ENCODE results near the gene DUSP22. TPM values are rescaled to one million over a fixed set of nuclear protein-coding genes. Genes with fewer than 3 reads are reported as not detected.

Gene DUSP22
- total and polyA plus RNA-seq, 2 donors (not counting 1 experiment from before 2014, with no cell fraction given): 10.9 to 13.7 TPM

DNA sequence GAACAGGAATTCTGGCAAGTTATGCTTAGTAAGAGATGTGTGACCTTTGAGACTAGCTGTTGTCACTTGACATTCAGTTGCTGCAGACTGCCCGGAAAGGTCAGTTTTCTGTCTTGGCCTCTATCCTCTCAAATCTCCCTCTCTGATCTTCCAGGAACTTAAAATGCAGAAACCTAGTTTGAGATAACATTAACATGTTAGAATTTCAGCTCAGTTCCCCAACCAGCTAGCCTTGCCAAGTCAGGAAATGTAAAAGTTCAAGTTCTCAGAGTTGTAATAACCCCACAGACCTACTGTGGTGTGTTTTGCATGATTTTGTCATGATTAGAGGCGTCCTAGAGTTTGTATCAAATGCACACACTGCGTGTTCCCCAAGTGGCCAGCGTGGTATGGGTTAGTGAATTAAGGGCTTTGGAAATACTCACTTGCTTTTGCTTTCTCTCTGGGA is 46.6 kb downstream of the DUSP22 start:
- Histone ChIP-seq H3K9ac (ENCODE audit: insufficient read depth, low read length) (no peak overlapping the region), H2AFZ (ENCODE audit: low read length) (no peak overlapping the region), H3K79me2 (ENCODE audit: control insufficient read depth, insufficient read depth, low read length) (no peaks in the 10 kb centered on the region), H3K4me1 (ENCODE audit: control insufficient read depth, extremely low read depth, insufficient read depth, low read length) (no peaks in the 10 kb centered on the region), H3K4me2 (ENCODE audit: extremely low read depth, insufficient read depth, low read length) (no peak overlapping the region), H3K36me3 (ENCODE audit: control insufficient read depth, insufficient read depth, low read length) (no peaks in the 10 kb centered on the region), H3K9me3 (ENCODE audit: control insufficient read depth, insufficient read depth, low read depth, low read length) (no peaks in the 10 kb centered on the region), H4K20me1 (ENCODE audit: control insufficient read depth, extremely low read depth, insufficient read depth, low read length) (no peaks in the 10 kb centered on the region), H3K27ac (ENCODE audit: insufficient read depth, low read length) (no peak overlapping the region), H3K27me3 (ENCODE audit: control insufficient read depth, insufficient read depth, low read length) (no peaks in the 10 kb centered on the region), H3K4me3 (replicated peaks in 1 of 4; ENCODE audit: control extremely low read depth in 1 of 4, insufficient read depth in 1 of 4, low read depth in 3 of 4, low read length in 4 of 4) (no peak overlapping the region)
- no peak for TF ChIP-seq EZH2 (IDR thresholded peaks at IDR 0.05; ENCODE audit: low read length, missing control alignments)
- TF ChIP-seq, protein P1, sequence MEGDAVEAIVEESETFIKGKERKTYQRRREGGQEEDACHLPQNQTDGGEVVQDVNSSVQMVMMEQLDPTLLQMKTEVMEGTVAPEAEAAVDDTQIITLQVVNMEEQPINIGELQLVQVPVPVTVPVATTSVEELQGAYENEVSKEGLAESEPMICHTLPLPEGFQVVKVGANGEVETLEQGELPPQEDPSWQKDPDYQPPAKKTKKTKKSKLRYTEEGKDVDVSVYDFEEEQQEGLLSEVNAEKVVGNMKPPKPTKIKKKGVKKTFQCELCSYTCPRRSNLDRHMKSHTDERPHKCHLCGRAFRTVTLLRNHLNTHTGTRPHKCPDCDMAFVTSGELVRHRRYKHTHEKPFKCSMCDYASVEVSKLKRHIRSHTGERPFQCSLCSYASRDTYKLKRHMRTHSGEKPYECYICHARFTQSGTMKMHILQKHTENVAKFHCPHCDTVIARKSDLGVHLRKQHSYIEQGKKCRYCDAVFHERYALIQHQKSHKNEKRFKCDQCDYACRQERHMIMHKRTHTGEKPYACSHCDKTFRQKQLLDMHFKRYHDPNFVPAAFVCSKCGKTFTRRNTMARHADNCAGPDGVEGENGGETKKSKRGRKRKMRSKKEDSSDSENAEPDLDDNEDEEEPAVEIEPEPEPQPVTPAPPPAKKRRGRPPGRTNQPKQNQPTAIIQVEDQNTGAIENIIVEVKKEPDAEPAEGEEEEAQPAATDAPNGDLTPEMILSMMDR (conservative IDR thresholded peaks at IDR 0.05 in 1 of 2, IDR thresholded peaks at IDR 0.05 in 1 of 2; ENCODE audit: low read depth in 1 of 2, low read length in 2 of 2): no peak
- no peak for DNase-seq (ENCODE audit: low read depth in 2 of 2)

DNA sequence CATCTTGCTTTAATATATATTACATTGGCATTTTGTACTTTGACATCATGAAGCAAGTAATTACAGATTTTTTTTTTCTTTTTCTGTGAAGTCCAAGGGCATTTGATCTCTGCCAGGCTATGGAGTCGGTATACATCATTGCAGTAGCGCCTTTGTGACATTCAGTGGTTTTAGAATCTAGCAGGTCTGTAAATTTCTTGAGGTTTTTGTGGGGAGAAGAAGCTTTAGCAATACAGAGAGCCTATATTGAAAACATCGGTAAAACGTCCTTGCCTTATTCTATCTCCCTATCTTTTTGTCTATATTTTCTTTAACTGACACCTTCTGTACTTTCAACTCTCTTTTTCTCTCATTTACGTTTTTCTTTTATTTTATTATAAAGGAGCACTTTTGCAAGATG is 47.2 kb downstream of the DUSP22 start:
- Histone ChIP-seq H3K9ac (ENCODE audit: insufficient read depth, low read length) (no peak overlapping the region), H3K27ac (ENCODE audit: insufficient read depth, low read length) (no peak overlapping the region), H3K4me2 (ENCODE audit: extremely low read depth, insufficient read depth, low read length) (no peak overlapping the region), H4K20me1 (ENCODE audit: control insufficient read depth, extremely low read depth, insufficient read depth, low read length) (no peaks in the 10 kb centered on the region), H3K79me2 (ENCODE audit: control insufficient read depth, insufficient read depth, low read length) (no peaks in the 10 kb centered on the region), H3K4me1 (ENCODE audit: control insufficient read depth, extremely low read depth, insufficient read depth, low read length) (no peaks in the 10 kb centered on the region), H3K36me3 (ENCODE audit: control insufficient read depth, insufficient read depth, low read length) (no peaks in the 10 kb centered on the region), H3K4me3 (replicated peaks in 1 of 4; ENCODE audit: control extremely low read depth in 1 of 4, insufficient read depth in 1 of 4, low read depth in 3 of 4, low read length in 4 of 4) (no peak overlapping the region), H2AFZ (ENCODE audit: low read length) (no peak overlapping the region), H3K9me3 (ENCODE audit: control insufficient read depth, insufficient read depth, low read depth, low read length) (no peaks in the 10 kb centered on the region), H3K27me3 (ENCODE audit: control insufficient read depth, insufficient read depth, low read length) (no peaks in the 10 kb centered on the region)
- TF ChIP-seq, protein P1 (conservative IDR thresholded peaks at IDR 0.05 in 1 of 2, IDR thresholded peaks at IDR 0.05 in 1 of 2; ENCODE audit: low read depth in 1 of 2, low read length in 2 of 2): no peak
- no peak for TF ChIP-seq EZH2 (IDR thresholded peaks at IDR 0.05; ENCODE audit: low read length, missing control alignments)
- no peak for DNase-seq (ENCODE audit: low read depth in 2 of 2)

DNA sequence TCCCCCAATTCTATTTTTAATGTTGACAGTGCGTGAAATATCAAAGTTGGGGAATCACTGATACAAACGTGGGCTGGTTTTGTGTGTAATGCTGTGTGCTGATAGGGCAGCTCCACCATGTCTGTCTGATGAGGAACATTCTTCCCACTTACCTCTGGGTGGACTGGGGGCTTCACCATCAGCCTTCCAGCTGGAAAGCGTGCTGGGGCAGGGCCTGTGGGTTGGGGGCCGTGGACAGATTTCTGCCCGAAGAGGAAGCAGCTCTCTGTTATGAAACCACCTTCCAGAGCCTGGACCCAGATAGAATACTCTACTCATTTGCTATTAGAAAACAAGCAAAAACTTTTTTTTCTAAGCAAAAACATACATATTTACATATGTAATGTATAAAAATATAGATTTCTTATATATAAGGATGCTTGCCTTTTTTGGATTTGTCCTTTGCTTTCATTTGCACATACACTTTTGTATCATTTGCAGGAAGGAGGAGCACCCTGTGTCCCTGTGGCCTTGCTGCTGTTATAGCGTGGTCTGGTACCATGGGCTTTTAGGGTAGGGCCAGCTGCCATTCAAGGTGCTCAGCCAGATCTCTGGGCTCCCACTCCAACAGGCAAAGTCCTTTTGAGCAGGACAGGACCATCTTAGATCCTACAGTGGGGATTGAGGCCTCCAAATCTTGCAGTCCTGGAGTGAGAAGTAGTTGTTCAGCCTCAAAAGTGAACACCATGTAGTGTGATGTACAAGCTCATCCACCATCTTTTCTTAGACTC is 48.1 kb downstream of the DUSP22 start:
- no peak overlapping the region for H3K4me2 ChIP-seq (ENCODE audit: extremely low read depth, insufficient read depth, low read length)
- H3K9ac ChIP-seq (ENCODE audit: insufficient read depth, low read length): no peak overlapping the region
- no peak overlapping the region for H3K4me3 ChIP-seq (replicated peaks in 1 of 4; ENCODE audit: control extremely low read depth in 1 of 4, insufficient read depth in 1 of 4, low read depth in 3 of 4, low read length in 4 of 4)
- no peaks in the 10 kb centered on the region for H3K79me2 ChIP-seq (ENCODE audit: control insufficient read depth, insufficient read depth, low read length)
- H3K27me3 ChIP-seq (ENCODE audit: control insufficient read depth, insufficient read depth, low read length): no peaks in the 10 kb centered on the region
- H3K4me1 ChIP-seq (ENCODE audit: control insufficient read depth, extremely low read depth, insufficient read depth, low read length): no peaks in the 10 kb centered on the region
- H2AFZ ChIP-seq (ENCODE audit: low read length): no peak overlapping the region
- H3K36me3 ChIP-seq (ENCODE audit: control insufficient read depth, insufficient read depth, low read length): no peaks in the 10 kb centered on the region
- H3K27ac ChIP-seq (ENCODE audit: insufficient read depth, low read length): no peak overlapping the region
- TF ChIP-seq EZH2 (IDR thresholded peaks at IDR 0.05; ENCODE audit: low read length, missing control alignments): no peak
- no peaks in the 10 kb centered on the region for H3K9me3 ChIP-seq (ENCODE audit: control insufficient read depth, insufficient read depth, low read depth, low read length)
- no peaks in the 10 kb centered on the region for H4K20me1 ChIP-seq (ENCODE audit: control insufficient read depth, extremely low read depth, insufficient read depth, low read length)
- no peak for DNase-seq (ENCODE audit: low read depth in 2 of 2)
